Activated CD8-positive, alpha-beta memory T cell treated with anti-CD3 and anti-CD28 coated beads, Interleukin-2, amount 50 U/mL, for 24 hours (primary cell): ENCODE results near the gene SCEL.
"Not testable (repeated sequence)": the region's sequence is repeated elsewhere in the genome, so short reads cannot be mapped to it uniquely, and the experiment has no call there.

ENCODE experiments used
- DNase-seq: peaks from one replicate; pipeline ENCODE4 v3.0.0-alpha.2; 2020; ENCODE audit errors: extremely low read depth

Gene SCEL

GRCh38 chr13:77662301-77662700, 126.8 kb downstream of the SCEL start:
- DNase-seq = not testable (repeated sequence)

GRCh38 chr13:77662831-77663230, 127.3 kb downstream of the SCEL start:
- DNase-seq = not testable (repeated sequence)

- DNase-seq = no peak
Measured at GRCh38 chr13:77674852-77675251, 139.3 kb downstream of the SCEL start.

- DNase-seq = no peak
Measured at GRCh38 chr13:77678691-77679235, 143.3 kb downstream of the SCEL start.

GRCh38 chr13:77687799-77688198, 152.3 kb downstream of the SCEL start:
- no peak for DNase-seq

- no peak for DNase-seq
Measured at GRCh38 chr13:77691871-77692270, 156.4 kb downstream of the SCEL start.

- no peak for DNase-seq
Measured at GRCh38 chr13:77692746-77693448, 157.4 kb downstream of the SCEL start.

GRCh38 chr13:77693449-77693940, 158.0 kb downstream of the SCEL start:
- DNase-seq = no peak
